Prostate gland (tissue), 2 donors: ENCODE data around the gene HDAC4. TPM values are rescaled to one million over a fixed set of nuclear protein-coding genes. Genes with fewer than 3 reads are reported as not detected.
A peak's percentile ranks its signal among the peaks of the same experiment; 100 is the strongest.

Experiments
- DNase-seq: peaks from one replicate; pipeline ENCODE4 v3.0.0-alpha.2; 2019; ENCODE audit warnings: low spot score
- H3K27ac ChIP-seq, 2 donors: fragments of 200-600 bp; sonication (generic); 2 replicates each; pipeline ENCODE4 v1.5.1; 2017 to 2019
- H3K27me3 ChIP-seq: fragments of 200-600 bp; sonication (generic); replicated peaks from 2 replicates; pipeline ENCODE4 v1.5.1; 2019; ENCODE audit not compliant: insufficient read depth
- H3K36me3 ChIP-seq, 2 donors: fragments of 200-600 bp; sonication (generic); 1 replicate in 1 of 2; 2 replicates in 1 of 2; pipeline versions ENCODE4 v1.5.1 to v1.8.1; 2017 to 2019
- H3K4me1 ChIP-seq: fragments of 200-600 bp; sonication (generic); replicated peaks from 2 replicates; pipeline ENCODE4 v1.5.1; 2019
- H3K4me3 ChIP-seq, 2 donors: fragments of 200-600 bp; sonication (generic); 2 replicates each; pipeline ENCODE4 v1.5.1; 2017 to 2019
- H3K9me3 ChIP-seq: fragments of 200-600 bp; sonication (generic); 2 replicates; pipeline ENCODE4 v1.5.1; 2017
- CTCF ChIP-seq, 4 experiments: fragments of 200-600 bp in 2 of 4; fragments of 450-650 bp in 2 of 4; sonication (generic) in 2 of 4; IDR thresholded peaks; 1 replicate in 3 of 4; 2 replicates in 1 of 4; pipeline ENCODE4 v1.5.1; 2016 to 2019; ENCODE audit warnings: antibody characterized with exemption in 4 of 4, mild to moderate bottlenecking in 2 of 4, moderate library complexity in 2 of 4
- POLR2A ChIP-seq: fragments of 450-650 bp; IDR thresholded peaks from one replicate; pipeline ENCODE4 v1.6.1; 2016; ENCODE audit warnings: antibody characterized with exemption, mild to moderate bottlenecking
- POLR2AphosphoS5 ChIP-seq: sonication (generic); formaldehyde crosslinking; IDR thresholded peaks from one replicate; pipeline ENCODE4 v1.6.1; 2017; ENCODE audit warnings: antibody characterized with exemption
- WGBS: methylation state at CpG from one replicate; pipeline ENCODE4 v1.1.5; 2018; 5-methylcytosine and 5-hydroxymethylcytosine counted together
- intact Hi-C: fragments of 100-400 bp; cut with DNase I; formaldehyde crosslinking; loops from one replicate; pipeline ENCODE4 v1.14.2; 2022
- total RNA-seq, 2 donors: library from RNA; depleted of rRNA; stranded (reverse); fragments of >200 nt; gene quantifications; one replicate each; pipeline ENCODE4 v1.1.0, GENCODE V29; 2016

The HDAC4 gene
- total RNA-seq, 2 donors from 2014 or later: 41.8 to 44.2 TPM

- 70% methylated on average over 12 of the region's 12 CpGs for WGBS
- H3K27ac ChIP-seq: no peak overlapping the region
- H3K4me3 ChIP-seq: no peak overlapping the region
- no peaks in the 10 kb centered on the region for H3K9me3 ChIP-seq
- TF ChIP-seq POLR2AphosphoS5 (peak; percentile 33), CTCF (IDR thresholded peaks at IDR 0.05) (no peak)
- H3K4me1 ChIP-seq: no peaks in the 10 kb centered on the region
- H3K36me3 ChIP-seq: no peaks in the 10 kb centered on the region
- intact Hi-C loops: no loop called here
- no peak for DNase-seq
- no peaks in the 10 kb centered on the region for H3K27me3 ChIP-seq
Measured at GRCh38 chr2:239429473-239430350, 28.9 kb upstream of the HDAC4 start.

DNA sequence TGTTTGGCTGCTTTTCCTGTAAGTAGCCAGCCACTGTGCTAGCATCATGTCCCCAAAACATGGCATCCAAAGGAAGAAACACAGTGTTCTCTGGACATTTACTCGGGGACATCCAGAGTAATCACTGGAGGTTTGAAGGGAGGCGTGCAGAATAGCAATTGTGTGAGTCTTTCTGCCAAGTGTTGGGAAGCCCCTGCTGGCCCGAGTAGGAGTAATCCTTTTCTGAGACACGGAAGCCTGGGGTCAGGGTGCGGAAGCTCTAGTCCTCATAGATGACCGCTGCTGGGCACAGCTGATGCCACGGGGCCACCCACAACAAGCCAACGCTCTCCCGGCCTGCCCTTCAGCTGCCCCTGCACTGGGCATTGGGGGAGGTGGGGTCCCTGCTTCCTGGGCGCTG, 24.8 kb upstream of the HDAC4 start:
- no peaks in the 10 kb centered on the region for H3K36me3 ChIP-seq
- no peaks in the 10 kb centered on the region for H3K27me3 ChIP-seq
- H3K4me3 ChIP-seq: no peak overlapping the region
- intact Hi-C loops: no loop called here
- TF ChIP-seq POLR2A (no peak), CTCF (IDR thresholded peaks at IDR 0.05) (no peak), POLR2AphosphoS5 (no peak)
- no peak for DNase-seq
- 73% methylated on average over 10 of the region's 10 CpGs for WGBS
- H3K27ac ChIP-seq: no peak overlapping the region
- H3K9me3 ChIP-seq: no peaks in the 10 kb centered on the region
- H3K4me1 ChIP-seq: no peaks in the 10 kb centered on the region

DNA sequence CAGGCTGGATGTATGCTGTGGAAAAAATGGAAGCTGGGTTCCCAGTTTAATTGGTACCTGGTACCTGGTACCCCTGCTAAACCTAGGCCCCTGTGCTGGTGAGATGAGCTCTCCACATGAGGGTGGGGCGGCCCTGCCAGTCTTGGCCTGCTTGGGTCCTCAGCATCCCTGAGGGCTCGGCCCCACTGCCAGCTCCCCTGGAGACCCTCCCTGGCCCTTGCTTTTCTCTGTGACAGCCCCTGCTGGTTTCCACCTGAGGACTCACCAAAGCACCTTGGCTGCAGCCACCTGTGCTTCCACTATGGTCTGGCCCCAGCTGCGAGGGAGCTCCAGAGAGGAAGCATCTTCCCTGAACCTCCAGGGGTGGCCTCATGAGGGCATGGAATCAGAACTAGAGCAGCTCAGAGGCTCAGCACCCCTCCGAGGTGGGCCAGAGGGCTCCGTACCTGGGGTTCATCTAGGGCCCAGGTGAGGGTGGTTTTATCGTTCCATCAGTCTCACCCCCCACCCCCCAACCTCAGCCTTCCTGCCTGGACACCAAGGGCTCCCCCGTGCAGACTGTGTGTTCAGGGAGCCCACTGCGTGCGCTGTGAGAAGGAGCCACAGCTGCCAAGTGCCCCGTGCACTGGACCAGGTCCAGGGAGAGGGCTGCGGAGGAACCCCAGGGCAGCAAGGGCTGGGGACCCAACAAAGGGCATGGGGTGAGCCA, 23.7 kb upstream of the HDAC4 start:
- TF ChIP-seq CTCF (IDR thresholded peaks at IDR 0.05): no peak
- no peak for TF ChIP-seq POLR2AphosphoS5
- no peak for TF ChIP-seq POLR2A
- H3K4me1 ChIP-seq: no peaks in the 10 kb centered on the region
- DNase-seq: no peak
- 86% methylated on average over 11 of the region's 11 CpGs for WGBS
- H3K36me3 ChIP-seq: no peaks in the 10 kb centered on the region
- no peaks in the 10 kb centered on the region for H3K9me3 ChIP-seq
- no peak overlapping the region for H3K4me3 ChIP-seq
- intact Hi-C loops: no loop called here
- H3K27ac ChIP-seq: no peak overlapping the region
- H3K27me3 ChIP-seq: no peaks in the 10 kb centered on the region

DNA sequence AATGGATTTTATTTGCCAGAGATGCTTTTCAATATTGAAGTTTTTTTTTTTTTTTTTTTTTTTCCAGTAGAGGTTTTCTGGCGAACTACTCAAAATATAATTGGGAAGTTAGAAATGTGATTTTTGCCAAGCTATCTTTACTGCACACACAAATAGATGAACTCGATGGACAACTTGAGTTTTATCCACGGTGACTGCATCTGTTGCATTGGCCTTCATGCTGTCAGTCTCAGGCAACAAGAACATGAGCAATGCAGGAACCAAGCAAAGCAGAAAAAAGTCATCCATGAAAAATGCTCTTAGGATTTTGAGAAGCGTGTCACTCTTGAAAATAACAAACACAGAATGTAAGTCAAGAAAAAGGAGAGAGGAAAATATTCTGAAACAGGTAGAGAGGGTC, 22.7 kb upstream of the HDAC4 start:
- TF ChIP-seq CTCF (IDR thresholded peaks at IDR 0.05): no peak
- no peak for TF ChIP-seq POLR2AphosphoS5
- no peak for TF ChIP-seq POLR2A
- Histone ChIP-seq H3K27me3 (no peaks in the 10 kb centered on the region), H3K4me3 (no peak overlapping the region), H3K27ac (no peak overlapping the region), H3K9me3 (no peaks in the 10 kb centered on the region), H3K4me1 (no peaks in the 10 kb centered on the region), H3K36me3 (no peaks in the 10 kb centered on the region)
- no peak for DNase-seq
- 93% methylated on average over 4 of the region's 4 CpGs for WGBS
- intact Hi-C loops: no loop called here
